Liver (tissue), 9 donors: Measurements from ENCODE around the gene PPP6R3. TPM values are rescaled to one million over a fixed set of nuclear protein-coding genes. Genes with fewer than 3 reads are reported as not detected.

Source experiments
- DNase-seq: peaks from one replicate; pipeline ENCODE4 v3.0.0-alpha.2; 2017; ENCODE audit warnings: low spot score
- H3K27ac ChIP-seq, 2 donors: one replicate each; pipeline ENCODE4 v1.7.0; 2013; ENCODE audit warnings: inconsistent platforms in 2 of 2, low read length in 2 of 2, control low read depth in 1 of 2, low read depth in 1 of 2, mild to moderate bottlenecking in 1 of 2
- H3K27me3 ChIP-seq, 4 donors: one replicate each; pipeline versions ENCODE4 v1.6.1 to v1.7.0; 2013; ENCODE audit warnings: low read length in 3 of 4, inconsistent platforms in 1 of 4, mild to moderate bottlenecking in 1 of 4, moderate library complexity in 1 of 4; ENCODE audit not compliant: control insufficient read depth in 4 of 4, insufficient read depth in 4 of 4
- H3K36me3 ChIP-seq, 4 donors: one replicate each; pipeline versions ENCODE4 v1.6.1 to v1.7.0; 2013; ENCODE audit warnings: low read length in 3 of 4, mild to moderate bottlenecking in 3 of 4, low read depth in 1 of 4, moderate library complexity in 1 of 4; ENCODE audit not compliant: control insufficient read depth in 4 of 4, insufficient read depth in 3 of 4
- H3K4me1 ChIP-seq, 4 donors: one replicate each; pipeline versions ENCODE4 v1.6.1 to v1.7.0; 2013; ENCODE audit warnings: low read length in 3 of 4, mild to moderate bottlenecking in 3 of 4, moderate library complexity in 1 of 4; ENCODE audit not compliant: control insufficient read depth in 4 of 4, insufficient read depth in 4 of 4
- H3K4me3 ChIP-seq, 3 donors: one replicate each; pipeline versions ENCODE4 v1.6.1 to v1.7.0; 2013; ENCODE audit warnings: low read length in 3 of 3, control low read depth in 1 of 3, low read depth in 1 of 3, mild to moderate bottlenecking in 1 of 3
- H3K9ac ChIP-seq, 2 donors: one replicate each; pipeline ENCODE4 v1.7.0; 2013; ENCODE audit warnings: low read length in 2 of 2, mild to moderate bottlenecking in 2 of 2, moderate library complexity in 2 of 2, control low read depth in 1 of 2, low read depth in 1 of 2
- H3K9me3 ChIP-seq, 4 donors: one replicate each; pipeline versions ENCODE4 v1.6.1 to v1.7.0; 2013; ENCODE audit warnings: low read length in 3 of 4; ENCODE audit not compliant: control insufficient read depth in 4 of 4
- EGR1 ChIP-seq, 2 donors: IDR thresholded peaks; 2 replicates each; pipeline ENCODE4 v1.6.1; 2016 to 2018; ENCODE audit warnings: antibody characterized with exemption in 2 of 2, low read depth in 2 of 2
- FOXA1 ChIP-seq: IDR thresholded peaks from 2 replicates; pipeline ENCODE4 v1.6.1; 2016; ENCODE audit warnings: antibody characterized with exemption
- FOXA2 ChIP-seq: IDR thresholded peaks from 2 replicates; pipeline ENCODE4 v1.6.1; 2016; ENCODE audit warnings: antibody characterized with exemption
- GABPA ChIP-seq, 2 donors: IDR thresholded peaks in 1 of 2; conservative IDR thresholded peaks in 1 of 2; 2 replicates each; pipeline ENCODE4 v1.6.1; 2016; ENCODE audit warnings: antibody characterized with exemption in 2 of 2, mild to moderate bottlenecking in 1 of 2, moderate library complexity in 1 of 2
- HNF4A ChIP-seq, 2 donors: conservative IDR thresholded peaks; 2 replicates each; pipeline ENCODE4 v1.6.1; 2016; ENCODE audit warnings: antibody characterized with exemption in 2 of 2, mild to moderate bottlenecking in 2 of 2
- HNF4G ChIP-seq: IDR thresholded peaks from 2 replicates; pipeline ENCODE4 v1.6.1; 2016; ENCODE audit warnings: antibody characterized with exemption
- JUND ChIP-seq, 2 donors: IDR thresholded peaks; 2 replicates each; pipeline ENCODE4 v1.6.1; 2016; ENCODE audit warnings: antibody characterized with exemption in 2 of 2
- RAD21 ChIP-seq, 2 donors: IDR thresholded peaks; 2 replicates each; pipeline ENCODE4 v1.6.1; 2016; ENCODE audit warnings: antibody characterized with exemption in 2 of 2, mild to moderate bottlenecking in 2 of 2
- REST ChIP-seq: IDR thresholded peaks from 2 replicates; pipeline ENCODE4 v1.6.1; 2016; ENCODE audit warnings: antibody characterized with exemption, mild to moderate bottlenecking
- RXRA ChIP-seq, 2 donors: IDR thresholded peaks; 2 replicates each; pipeline ENCODE4 v1.6.1; 2017 to 2018; ENCODE audit warnings: antibody characterized with exemption in 2 of 2, mild to moderate bottlenecking in 1 of 2
- SP1 ChIP-seq: IDR thresholded peaks from 2 replicates; pipeline ENCODE4 v1.6.1; 2018; ENCODE audit warnings: antibody characterized with exemption, mild to moderate bottlenecking
- TAF1 ChIP-seq: conservative IDR thresholded peaks from 2 replicates; pipeline ENCODE4 v1.6.1; 2016; ENCODE audit warnings: antibody characterized with exemption, mild to moderate bottlenecking
- YY1 ChIP-seq: IDR thresholded peaks from 2 replicates; pipeline ENCODE4 v1.6.1; 2016; ENCODE audit warnings: antibody characterized with exemption, mild to moderate bottlenecking
- WGBS: extraction: QIAGEN DNeasy Blood & Tissue Kit; methylation state at CpG from one replicate; pipeline ENCODE4 v1.1.7; 2013; 5-methylcytosine and 5-hydroxymethylcytosine counted together
- polyA plus RNA-seq, 2 donors: library from polyadenylated mRNA; stranded (reverse) in 1 of 2; unstranded in 1 of 2; fragments of 200-250 nt in 1 of 2; fragments of >200 nt in 1 of 2; fragmentation: Nextera tagmentation in 1 of 2; extraction: Ambion mirVana in 1 of 2; gene quantifications; one replicate each; pipeline versions ENCODE4 v1.2.1 to v1.2.3, GENCODE V29; 2013 to 2015
- total RNA-seq, 2 donors: library from RNA; depleted of rRNA; stranded (reverse); fragments of >200 nt; gene quantifications; one replicate each; pipeline ENCODE4 v1.2.3, GENCODE V29; 2014
- TF ChIP-seq, protein P1 (sequence below): IDR thresholded peaks from 2 replicates; pipeline ENCODE4 v1.6.1; 2016; ENCODE audit warnings: antibody characterized with exemption
- TF ChIP-seq, protein P2 (sequence below): IDR thresholded peaks from 2 replicates; pipeline ENCODE4 v1.6.1; 2016; ENCODE audit warnings: antibody characterized with exemption
- TF ChIP-seq, protein P3 (sequence below): IDR thresholded peaks from 2 replicates; pipeline ENCODE4 v1.6.1; 2016; ENCODE audit warnings: antibody characterized with exemption
- donor health status: healthy.
- donor health status: healthy.
- donor health status: healthy.
- donor health status: healthy.
- donor health status: healthy.

Gene PPP6R3
- total and polyA plus RNA-seq, 4 donors = 12.3 to 101 (median 58.1) TPM

DNA sequence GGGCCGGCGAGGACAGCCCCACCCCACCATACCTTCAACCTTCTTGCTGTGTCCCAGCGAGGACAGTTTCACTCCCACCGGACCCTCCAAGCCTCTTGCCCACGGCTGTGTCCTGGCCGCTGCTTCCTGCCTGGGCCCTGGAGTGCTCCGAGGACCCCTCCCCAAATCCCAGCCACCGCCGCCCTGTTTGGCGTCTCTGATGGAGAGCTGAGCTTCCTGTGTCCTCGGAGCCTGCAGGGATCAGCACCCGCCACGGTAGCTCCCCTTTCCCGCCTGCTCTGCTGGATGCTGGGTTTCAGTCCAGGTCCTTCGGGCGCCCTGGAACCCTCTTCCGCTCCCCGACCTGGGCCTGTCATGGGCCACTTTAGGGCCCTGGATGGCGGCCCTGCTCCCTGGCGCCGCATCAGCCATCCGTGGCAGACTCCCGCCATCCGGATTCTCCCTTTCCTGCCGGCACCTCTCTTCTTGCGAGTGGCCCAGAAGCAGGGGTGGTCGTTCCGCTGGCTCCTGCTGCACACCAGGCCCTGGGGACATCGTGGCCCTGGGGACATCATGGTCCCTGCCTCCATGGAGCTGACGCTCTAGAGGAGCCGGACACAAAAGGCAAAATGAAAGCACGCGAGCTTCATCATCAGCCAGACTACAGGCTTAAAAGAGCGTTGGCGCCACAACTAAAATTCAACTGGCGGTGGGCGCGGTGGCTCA lies 189.5 kb downstream of the PPP6R3 start:
- peaks cover 6 to 16% (median 9%) of the 10 kb centered on the region in 4 donors for H3K9me3 ChIP-seq
- no peak overlapping the region for H3K4me3 ChIP-seq
- no peaks in the 10 kb centered on the region for H3K27me3 ChIP-seq
- TF ChIP-seq JUND (IDR thresholded peaks at IDR 0.05) (no peak), HNF4G (no peak), HNF4A (conservative IDR thresholded peaks at IDR 0.05) (no peak)
- TF ChIP-seq, protein P1, sequence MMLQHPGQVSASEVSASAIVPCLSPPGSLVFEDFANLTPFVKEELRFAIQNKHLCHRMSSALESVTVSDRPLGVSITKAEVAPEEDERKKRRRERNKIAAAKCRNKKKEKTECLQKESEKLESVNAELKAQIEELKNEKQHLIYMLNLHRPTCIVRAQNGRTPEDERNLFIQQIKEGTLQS = no peak
- no peak overlapping the region for H3K27ac ChIP-seq
- H3K9ac ChIP-seq = no peak overlapping the region
- WGBS = 77% methylated on average over 38 of the region's 38 CpGs
- DNase-seq = no peak
- no peaks in the 10 kb centered on the region for H3K36me3 ChIP-seq
- no peaks in the 10 kb centered on the region for H3K4me1 ChIP-seq

DNA sequence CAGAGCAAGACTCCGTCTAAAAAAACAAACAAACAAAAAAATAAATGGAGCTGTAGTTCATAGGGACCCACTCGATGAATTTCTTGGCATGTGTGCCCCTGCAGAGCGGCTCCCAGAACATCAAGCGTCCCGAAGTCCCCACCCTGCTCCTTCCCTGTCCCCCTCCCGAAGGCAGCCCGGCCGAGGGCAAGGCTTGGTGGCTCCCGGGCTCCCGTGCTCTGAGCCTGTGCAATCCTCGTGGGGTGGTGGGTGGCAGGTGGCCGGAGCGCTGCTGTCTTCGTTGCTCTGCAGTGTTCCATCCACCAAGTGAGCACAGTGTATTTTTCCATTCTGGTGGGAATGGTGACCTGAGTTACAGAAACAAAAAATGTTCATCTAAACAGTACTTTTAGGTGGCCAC lies 190.2 kb downstream of the PPP6R3 start:
- H3K4me1 ChIP-seq = no peaks in the 10 kb centered on the region
- DNase-seq = no peak
- peaks cover 6 to 17% (median 15%) of the 10 kb centered on the region in 4 donors for H3K9me3 ChIP-seq
- no peak overlapping the region for H3K9ac ChIP-seq
- WGBS = 82% methylated on average over 14 of the region's 14 CpGs
- no peak overlapping the region for H3K4me3 ChIP-seq
- TF ChIP-seq YY1 = no peak
- no peak for TF ChIP-seq JUND (IDR thresholded peaks at IDR 0.05)
- TF ChIP-seq SP1 = no peak
- TF ChIP-seq FOXA1 = no peak
- no peak for TF ChIP-seq RAD21 (IDR thresholded peaks at IDR 0.05)
- TF ChIP-seq FOXA2 = no peak
- TF ChIP-seq, protein P1 = no peak
- TF ChIP-seq TAF1 = no peak
- TF ChIP-seq GABPA (IDR thresholded peaks at IDR 0.05 in 1 of 2, conservative IDR thresholded peaks at IDR 0.05 in 1 of 2) = no peak
- H3K27me3 ChIP-seq = no peaks in the 10 kb centered on the region
- H3K27ac ChIP-seq = no peak overlapping the region
- no peaks in the 10 kb centered on the region for H3K36me3 ChIP-seq

GRCh38 chr11:68651208-68651984 lies 190.8 kb downstream of the PPP6R3 start:
- no peaks in the 10 kb centered on the region for H3K27me3 ChIP-seq
- 63% methylated on average over 22 of the region's 22 CpGs for WGBS
- H3K9ac ChIP-seq = no peak overlapping the region
- H3K27ac ChIP-seq = no peak overlapping the region
- no peaks in the 10 kb centered on the region for H3K4me1 ChIP-seq
- H3K9me3 ChIP-seq = peaks cover 6 to 17% (median 15%) of the 10 kb centered on the region in 4 donors
- TF ChIP-seq YY1 = no peak
- TF ChIP-seq RXRA (IDR thresholded peaks at IDR 0.05) = no peak
- TF ChIP-seq TAF1 = no peak
- no peak for TF ChIP-seq SP1
- TF ChIP-seq, protein P2, sequence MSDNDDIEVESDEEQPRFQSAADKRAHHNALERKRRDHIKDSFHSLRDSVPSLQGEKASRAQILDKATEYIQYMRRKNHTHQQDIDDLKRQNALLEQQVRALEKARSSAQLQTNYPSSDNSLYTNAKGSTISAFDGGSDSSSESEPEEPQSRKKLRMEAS = no peak
- TF ChIP-seq GABPA (IDR thresholded peaks at IDR 0.05 in 1 of 2, conservative IDR thresholded peaks at IDR 0.05 in 1 of 2) = no peak
- no peak for TF ChIP-seq EGR1 (IDR thresholded peaks at IDR 0.05; ENCODE audit: low read depth in 2 of 2)
- TF ChIP-seq HNF4A (conservative IDR thresholded peaks at IDR 0.05) = no peak
- TF ChIP-seq HNF4G = no peak
- no peak for TF ChIP-seq RAD21 (IDR thresholded peaks at IDR 0.05)
- TF ChIP-seq, protein P3, sequence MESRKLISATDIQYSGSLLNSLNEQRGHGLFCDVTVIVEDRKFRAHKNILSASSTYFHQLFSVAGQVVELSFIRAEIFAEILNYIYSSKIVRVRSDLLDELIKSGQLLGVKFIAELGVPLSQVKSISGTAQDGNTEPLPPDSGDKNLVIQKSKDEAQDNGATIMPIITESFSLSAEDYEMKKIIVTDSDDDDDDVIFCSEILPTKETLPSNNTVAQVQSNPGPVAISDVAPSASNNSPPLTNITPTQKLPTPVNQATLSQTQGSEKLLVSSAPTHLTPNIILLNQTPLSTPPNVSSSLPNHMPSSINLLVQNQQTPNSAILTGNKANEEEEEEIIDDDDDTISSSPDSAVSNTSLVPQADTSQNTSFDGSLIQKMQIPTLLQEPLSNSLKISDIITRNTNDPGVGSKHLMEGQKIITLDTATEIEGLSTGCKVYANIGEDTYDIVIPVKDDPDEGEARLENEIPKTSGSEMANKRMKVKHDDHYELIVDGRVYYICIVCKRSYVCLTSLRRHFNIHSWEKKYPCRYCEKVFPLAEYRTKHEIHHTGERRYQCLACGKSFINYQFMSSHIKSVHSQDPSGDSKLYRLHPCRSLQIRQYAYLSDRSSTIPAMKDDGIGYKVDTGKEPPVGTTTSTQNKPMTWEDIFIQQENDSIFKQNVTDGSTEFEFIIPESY = no peak
- no peak for TF ChIP-seq FOXA1
- TF ChIP-seq REST = no peak
- TF ChIP-seq, protein P1 = no peak
- no peaks in the 10 kb centered on the region for H3K36me3 ChIP-seq
- no peak for DNase-seq
- H3K4me3 ChIP-seq = no peak overlapping the region
